SK-N-MC (cell line): ENCODE data around the gene DYNC1LI2.

ENCODE experiments used
- DNase-seq: peaks from one replicate; pipeline ENCODE4 v3.0.0-alpha.2; 2011; ENCODE audit warnings: low read depth, low spot score
- H3K27ac ChIP-seq: fragments of 200-600 bp; sonication (generic); 2 replicates; pipeline ENCODE4 v1.5.1; 2016; ENCODE audit warnings: mixed run types
- H3K36me3 ChIP-seq: fragments of 200-600 bp; sonication (generic); 2 replicates; pipeline ENCODE4 v1.6.1; 2017; ENCODE audit warnings: antibody characterized with exemption, low read length, mixed read lengths; ENCODE audit not compliant: insufficient read depth
- H3K4me3 ChIP-seq: fragments of 200-600 bp; sonication (generic); 2 replicates; pipeline ENCODE4 v1.5.1; 2016
- H3K9ac ChIP-seq: fragments of 200-600 bp; sonication (generic); 2 replicates; pipeline ENCODE4 v1.8.0; 2017; ENCODE audit warnings: mixed run types, mixed read lengths; ENCODE audit not compliant: insufficient read length
- H3K9me3 ChIP-seq: fragments of 200-600 bp; sonication (generic); 2 replicates; pipeline ENCODE4 v1.6.1; 2017; ENCODE audit warnings: low read depth, mild to moderate bottlenecking, antibody characterized with exemption, low read length, moderate library complexity, mixed read lengths
- EZH2 ChIP-seq: fragments of 200-600 bp; sonication (generic); IDR thresholded peaks from one replicate; pipeline ENCODE4 v1.6.1; 2017; ENCODE audit warnings: antibody characterized with exemption
- FOXP2 ChIP-seq: optimal IDR thresholded peaks from 2 replicates; pipeline ENCODE3; 2011; ENCODE audit warnings: mild to moderate bottlenecking, moderate library complexity; ENCODE audit not compliant: insufficient read depth; ENCODE audit errors: extremely low read length, control extremely low read depth
- POLR2AphosphoS5 ChIP-seq: IDR thresholded peaks from 2 replicates; pipeline ENCODE4 v1.6.1; 2012; ENCODE audit warnings: mild to moderate bottlenecking, low read depth, low read length, borderline replicate concordance

Gene DYNC1LI2

DNA sequence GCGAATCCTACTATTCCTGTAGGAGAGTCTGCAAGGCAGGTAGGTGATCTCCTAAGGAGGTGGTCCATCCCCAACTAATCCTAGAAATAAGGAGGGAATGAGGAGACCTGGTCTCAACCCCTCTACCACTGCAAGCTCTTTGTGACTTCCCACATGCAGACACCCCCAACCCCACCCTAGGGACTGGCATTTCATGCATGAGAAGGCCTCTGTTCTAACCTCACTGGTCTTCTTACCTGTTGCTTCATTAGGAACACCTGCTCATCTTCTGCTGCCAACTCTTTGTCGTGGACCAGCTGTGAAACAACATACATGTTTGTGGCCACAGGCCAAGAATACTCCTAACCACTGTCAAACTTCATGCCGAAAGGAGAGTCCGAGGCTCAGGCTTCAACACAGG is 22.6 kb downstream of the DYNC1LI2 start:
- DNase-seq: no peak
- H3K4me3 ChIP-seq: no peak overlapping the region
- H3K36me3 ChIP-seq: peaks cover 46% of the 10 kb centered on the region
- H3K9ac ChIP-seq: no peak overlapping the region
- no peaks in the 10 kb centered on the region for H3K9me3 ChIP-seq
- TF ChIP-seq POLR2AphosphoS5 (no peak), EZH2 (no peak), FOXP2 (no peak)
- no peak overlapping the region for H3K27ac ChIP-seq

DNA sequence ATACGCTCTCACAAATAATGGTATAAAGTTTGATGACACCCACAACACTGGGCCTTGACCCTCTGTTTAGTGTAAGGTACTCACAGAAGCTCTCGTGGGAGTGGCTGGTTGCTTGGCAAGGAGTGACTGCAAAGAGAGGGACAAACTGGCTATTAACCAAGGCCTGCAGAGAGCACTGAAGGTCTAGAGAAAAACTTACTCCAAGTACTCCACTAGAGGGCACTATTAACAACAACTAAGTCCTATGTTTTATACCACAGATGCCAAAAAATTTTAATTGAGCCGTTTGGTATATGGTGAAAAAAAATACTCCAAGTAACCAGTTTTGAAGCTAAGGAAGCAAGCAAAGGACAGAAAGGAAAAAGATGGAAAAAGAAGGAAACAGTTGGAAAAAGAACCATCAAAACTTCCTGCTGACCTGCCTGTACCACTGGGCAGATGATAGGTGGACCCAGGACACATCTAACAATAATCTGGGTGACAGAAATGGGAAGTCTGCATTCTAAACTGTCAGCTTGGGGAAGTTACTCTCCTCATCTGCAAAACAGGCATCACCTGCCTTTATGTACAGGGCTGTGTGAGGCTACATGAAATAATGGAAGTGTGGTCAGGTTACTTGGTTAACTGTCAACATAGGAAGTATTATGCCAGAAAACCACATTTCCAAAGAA is 23.2 kb downstream of the DYNC1LI2 start:
- Histone ChIP-seq H3K36me3 (peaks cover 49% of the 10 kb centered on the region), H3K4me3 (no peak overlapping the region), H3K9me3 (no peaks in the 10 kb centered on the region), H3K9ac (no peak overlapping the region), H3K27ac (no peak overlapping the region)
- no peak for DNase-seq
- no peak for TF ChIP-seq EZH2
- no peak for TF ChIP-seq POLR2AphosphoS5
- TF ChIP-seq FOXP2: no peak

DNA sequence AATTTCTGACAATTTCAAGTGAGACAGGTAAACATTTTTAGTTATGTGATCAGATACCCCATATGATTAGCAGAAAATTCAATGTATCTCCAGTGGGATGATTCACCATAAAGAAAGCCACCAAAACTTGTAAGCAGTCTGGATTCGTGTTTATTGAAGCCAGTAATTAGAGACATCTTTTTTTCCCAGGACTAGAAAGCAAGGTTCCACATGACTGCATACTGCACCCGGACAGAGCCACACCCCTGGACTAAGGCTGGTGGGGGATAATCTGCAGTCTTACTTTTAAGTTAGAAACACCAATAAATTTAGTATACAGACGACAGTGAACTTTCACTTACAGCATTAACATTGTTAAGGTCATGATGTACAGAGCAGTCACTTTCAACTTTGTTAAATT is 30.6 kb downstream of the DYNC1LI2 start:
- Histone ChIP-seq H3K9me3 (no peaks in the 10 kb centered on the region), H3K9ac (no peak overlapping the region), H3K36me3 (peaks cover 20% of the 10 kb centered on the region), H3K4me3 (no peak overlapping the region), H3K27ac (no peak overlapping the region)
- TF ChIP-seq EZH2: no peak
- no peak for TF ChIP-seq POLR2AphosphoS5
- no peak for TF ChIP-seq FOXP2
- DNase-seq: no peak

GRCh38 chr16:66719246-66719645 is 32.2 kb downstream of the DYNC1LI2 start:
- DNase-seq: no peak
- TF ChIP-seq EZH2 (no peak), POLR2AphosphoS5 (no peak), FOXP2 (no peak)
- H3K4me3 ChIP-seq: no peak overlapping the region
- H3K9me3 ChIP-seq: no peaks in the 10 kb centered on the region
- H3K9ac ChIP-seq: no peak overlapping the region
- no peak overlapping the region for H3K27ac ChIP-seq
- H3K36me3 ChIP-seq: peaks cover 13% of the 10 kb centered on the region; the same call in 1 of the 2 replicates

DNA sequence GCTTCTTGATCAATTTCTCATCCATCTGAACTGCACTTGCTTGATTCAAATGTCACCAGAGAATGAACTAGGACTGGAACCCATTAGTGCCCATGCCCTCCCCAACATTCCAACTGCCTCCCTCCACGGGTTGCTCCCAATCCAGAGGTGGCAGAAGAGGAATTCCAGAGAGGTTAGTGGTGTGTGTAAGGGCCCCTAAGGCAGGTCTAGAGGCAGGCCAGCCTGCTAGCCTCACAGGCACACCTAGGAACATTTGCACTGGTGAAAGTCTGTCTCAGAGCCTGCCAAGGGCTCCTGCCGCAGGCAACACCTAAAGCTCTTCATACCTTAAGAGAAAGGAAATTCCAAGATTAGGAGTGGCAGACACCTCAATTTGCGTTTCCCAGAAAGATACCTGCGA is 33.6 kb downstream of the DYNC1LI2 start:
- Histone ChIP-seq H3K9ac (no peak overlapping the region), H3K9me3 (no peaks in the 10 kb centered on the region), H3K36me3 (no peaks in the 10 kb centered on the region), H3K27ac (no peak overlapping the region), H3K4me3 (no peak overlapping the region)
- no peak for DNase-seq
- TF ChIP-seq POLR2AphosphoS5: no peak
- TF ChIP-seq FOXP2: no peak
- TF ChIP-seq EZH2: no peak

GRCh38 chr16:66717112-66717675 is 34.2 kb downstream of the DYNC1LI2 start:
- Histone ChIP-seq H3K27ac (no peak overlapping the region), H3K4me3 (no peak overlapping the region), H3K9ac (no peak overlapping the region), H3K9me3 (no peaks in the 10 kb centered on the region), H3K36me3 (no peaks in the 10 kb centered on the region)
- no peak for DNase-seq
- TF ChIP-seq FOXP2 (no peak), EZH2 (no peak), POLR2AphosphoS5 (no peak)

DNA sequence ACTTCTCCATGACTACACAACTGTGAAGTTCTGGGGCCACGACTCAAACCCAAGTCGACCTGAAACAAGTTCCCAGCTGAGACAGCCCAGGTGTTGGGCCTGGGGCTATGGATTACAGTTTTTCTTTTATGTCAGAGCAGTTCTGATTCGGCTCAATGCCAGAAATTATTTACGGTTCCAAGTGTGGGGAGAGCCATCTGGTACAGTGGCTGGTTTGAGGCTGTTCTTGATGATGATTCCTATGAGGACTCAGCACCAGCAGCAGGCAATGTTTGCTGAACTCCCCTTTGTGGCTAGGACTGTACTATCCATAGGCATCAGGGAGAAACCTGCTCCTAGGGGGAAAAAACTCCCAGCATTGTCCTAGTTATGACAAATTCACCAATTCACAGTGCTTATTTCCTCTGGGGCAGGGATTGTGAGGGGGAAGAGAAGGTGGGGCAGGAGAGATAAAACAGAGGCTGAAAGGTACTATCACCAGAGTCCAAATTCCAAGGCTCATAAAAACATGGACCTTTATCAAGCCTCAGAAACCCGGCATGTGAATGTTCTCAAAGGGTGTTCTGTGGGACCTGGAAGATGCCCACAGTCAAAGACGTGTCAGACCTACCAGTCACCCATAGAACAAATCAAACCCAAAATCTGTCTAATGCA is 36.6 kb downstream of the DYNC1LI2 start:
- Histone ChIP-seq H3K36me3 (no peaks in the 10 kb centered on the region), H3K9ac (no peak overlapping the region), H3K4me3 (no peak overlapping the region), H3K9me3 (no peaks in the 10 kb centered on the region), H3K27ac (no peak overlapping the region)
- TF ChIP-seq EZH2 (no peak), POLR2AphosphoS5 (no peak), FOXP2 (no peak)
- no peak for DNase-seq

GRCh38 chr16:66714062-66714461 is 37.3 kb downstream of the DYNC1LI2 start:
- no peak overlapping the region for H3K27ac ChIP-seq
- H3K4me3 ChIP-seq: no peak overlapping the region
- no peak for TF ChIP-seq FOXP2
- no peak for TF ChIP-seq POLR2AphosphoS5
- TF ChIP-seq EZH2: no peak
- no peak for DNase-seq
- no peak overlapping the region for H3K9ac ChIP-seq
- no peaks in the 10 kb centered on the region for H3K36me3 ChIP-seq
- H3K9me3 ChIP-seq: no peaks in the 10 kb centered on the region

DNA sequence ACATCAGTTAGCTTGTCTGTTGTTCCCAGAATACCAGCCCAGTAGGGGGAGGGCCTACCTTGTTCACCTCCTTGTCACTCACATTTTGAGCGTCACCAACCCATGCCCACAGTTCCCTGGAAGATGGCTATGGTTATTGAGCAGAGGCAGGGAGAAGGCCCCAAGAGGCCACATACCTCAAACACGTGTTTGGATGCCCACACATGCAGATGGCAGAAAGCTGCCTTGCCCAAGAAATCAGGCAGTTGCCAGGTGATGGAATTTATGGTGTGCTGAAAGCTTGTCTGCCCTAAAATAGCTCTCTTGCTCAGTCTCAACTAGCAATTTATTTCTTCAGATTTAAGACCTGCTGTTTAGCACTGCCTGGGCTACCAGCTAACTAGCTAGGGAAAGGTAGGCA is 38.3 kb downstream of the DYNC1LI2 start:
- TF ChIP-seq POLR2AphosphoS5 (no peak), EZH2 (no peak), FOXP2 (no peak)
- H3K9ac ChIP-seq: no peak overlapping the region
- DNase-seq: no peak
- H3K27ac ChIP-seq: no peak overlapping the region
- no peak overlapping the region for H3K4me3 ChIP-seq
- H3K36me3 ChIP-seq: no peaks in the 10 kb centered on the region
- no peaks in the 10 kb centered on the region for H3K9me3 ChIP-seq
